K562 (cell line): Measurements from ENCODE around the gene PPARD. TPM values are rescaled to one million over a fixed set of nuclear protein-coding genes. Genes with fewer than 3 reads are reported as not detected.

Experiments used
- BDP1 ChIP-seq: IDR thresholded peaks from 3 replicates; pipeline ENCODE4 v1.6.1; 2011; ENCODE audit not compliant: insufficient read length, insufficient read depth
- CHD7 ChIP-seq: fragments of 200-600 bp; sonication (generic); IDR thresholded peaks from one replicate; pipeline ENCODE4 v1.6.1; 2012; ENCODE audit warnings: mild to moderate bottlenecking, low read depth, low read length, inconsistent platforms
- CREB3L1 ChIP-seq: fragments of 450-650 bp; IDR thresholded peaks from 2 replicates; pipeline ENCODE4 v1.6.1; 2014; ENCODE audit warnings: low read depth, mild to moderate bottlenecking, moderate library complexity, borderline replicate concordance
- KDM1A ChIP-seq, 2 experiments: fragments of 450-650 bp; IDR thresholded peaks; 2 replicates each; pipeline ENCODE4 v1.6.1; 2016; ENCODE audit warnings: mild to moderate bottlenecking in 2 of 2
- MEIS2 ChIP-seq: fragments of 450-650 bp; IDR thresholded peaks from 2 replicates; pipeline ENCODE4 v1.6.1; 2014; ENCODE audit warnings: mild to moderate bottlenecking; ENCODE audit not compliant: partially characterized antibody
- NFE2 ChIP-seq: IDR thresholded peaks from 2 replicates; pipeline ENCODE4 v1.6.1; 2014; ENCODE audit warnings: antibody characterized with exemption, low read depth
- NUFIP1 ChIP-seq: fragments of 450-650 bp; IDR thresholded peaks from 2 replicates; pipeline ENCODE4 v1.6.1; 2018; ENCODE audit not compliant: partially characterized antibody
- TAF9B ChIP-seq: fragments of 450-650 bp; IDR thresholded peaks from 2 replicates; pipeline ENCODE4 v1.6.1; 2018; ENCODE audit warnings: mild to moderate bottlenecking; ENCODE audit not compliant: partially characterized antibody
- ZC3H8 ChIP-seq: fragments of 450-650 bp; IDR thresholded peaks from 2 replicates; pipeline ENCODE4 v1.6.1; 2017
- ZNF140 ChIP-seq: fragments of 250-450 bp; sonication (Bioruptor Pico); IDR thresholded peaks from 2 replicates; pipeline ENCODE4 v1.8.0; 2021; ENCODE audit warnings: moderate library complexity, mild to moderate bottlenecking, inconsistent platforms
- ZNF174 ChIP-seq: fragments of 250-450 bp; sonication (Bioruptor Pico); IDR thresholded peaks from 2 replicates; pipeline ENCODE4 v1.4.0; 2020; ENCODE audit warnings: mild to moderate bottlenecking
- ZNF324 ChIP-seq: fragments of 250-450 bp; sonication (Bioruptor Pico); IDR thresholded peaks from 2 replicates; pipeline ENCODE4 v1.4.0; 2020; ENCODE audit warnings: mild to moderate bottlenecking
- ZNF512 ChIP-seq: IDR thresholded peaks from 2 replicates; pipeline ENCODE4 v1.6.1; 2016; ENCODE audit warnings: missing genetic modification characterization, missing compliant biosample characterization
- ZNF75A ChIP-seq: fragments of 450-650 bp; formaldehyde crosslinking; IDR thresholded peaks from 2 replicates; pipeline ENCODE4 v1.4.0; 2020; ENCODE audit warnings: mild to moderate bottlenecking
- polyA plus RNA-seq, 8 experiments: library from polyadenylated mRNA; depleted of rRNA in 4 of 8; stranded (reverse) in 5 of 8; unstranded in 3 of 8; fragments of >200 nt; fragmentation: Nextera tagmentation in 2 of 8; fragmentation: Illumina TruSeq in 1 of 8; extraction: Ambion mirVana in 2 of 8; extraction: Trizol in 1 of 8; gene quantifications; 2 replicates each; pipeline versions ENCODE4 v1.2.1 to v1.2.3, GENCODE V29; 2011 to 2014; ENCODE audit warnings: inconsistent platforms in 1 of 8, missing spikeins in 1 of 8
- total RNA-seq, 7 experiments: library from RNA; depleted of rRNA in 6 of 7; stranded (reverse); fragments of >200 nt in 6 of 7; fragmentation: Illumina TruSeq in 2 of 7; extraction: Trizol in 2 of 7; gene quantifications; 2 replicates each; pipeline versions ENCODE4 v1.2.1 to v1.2.3, GENCODE V29; 2011 to 2021; ENCODE audit warnings: low replicate concordance in 1 of 7

Gene PPARD
- total and polyA plus RNA-seq, 9 of the 15 experiments (the other 6 are each of a cell fraction or from before 2014, with no cell fraction given): 0.14 to 13.2 (median 3.8) TPM

DNA sequence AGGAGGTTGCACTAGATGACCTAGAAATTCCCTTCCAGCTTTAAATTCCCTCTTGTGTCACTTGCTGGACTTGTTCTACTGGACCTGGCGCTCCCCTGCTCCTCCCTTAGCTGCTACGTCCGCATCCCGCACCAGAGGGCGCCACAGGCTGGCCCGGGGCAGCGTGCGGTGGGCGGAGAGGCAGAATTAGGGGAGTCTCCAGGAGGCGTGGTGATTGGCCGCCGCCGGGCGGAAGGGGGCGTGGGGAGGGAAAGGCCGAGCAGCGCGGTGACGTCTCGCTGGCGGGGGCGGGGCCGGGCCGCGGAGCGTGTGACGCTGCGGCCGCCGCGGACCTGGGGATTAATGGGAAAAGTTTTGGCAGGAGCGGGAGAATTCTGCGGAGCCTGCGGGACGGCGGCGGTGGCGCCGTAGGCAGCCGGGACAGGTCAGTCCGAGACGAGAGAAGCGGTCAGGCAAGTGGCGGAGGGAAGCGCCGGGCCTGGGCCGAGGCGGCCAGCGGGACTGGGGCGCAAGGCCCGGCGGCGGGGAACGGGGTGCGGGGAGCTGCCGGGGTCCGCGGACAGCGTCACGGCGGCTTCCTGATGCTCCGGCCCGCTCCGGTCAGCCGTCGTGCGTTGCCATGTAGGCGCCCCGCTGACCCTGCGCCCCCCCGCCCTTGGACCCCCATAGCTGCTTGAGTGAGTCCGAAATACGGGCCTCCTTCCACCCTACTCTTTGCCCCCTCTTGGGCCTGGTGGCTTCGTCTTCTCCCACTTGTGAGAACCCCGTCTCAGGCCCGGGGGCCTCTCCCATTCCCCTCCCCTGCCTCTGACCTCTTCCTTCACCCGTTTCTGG is at the start of gene PPARD (continued):
- no peak for TF ChIP-seq CHD7
- TF ChIP-seq ZNF174 (CRISPR knock-in tag): no peak
- TF ChIP-seq KDM1A (IDR thresholded peaks at IDR 0.05): no peak
- TF ChIP-seq NUFIP1: no peak
- no peak for TF ChIP-seq ZNF75A (CRISPR knock-in tag)
- no peak for TF ChIP-seq ZNF140 (CRISPR knock-in tag)
- no peak for TF ChIP-seq TAF9B
- TF ChIP-seq ZNF324 (CRISPR knock-in tag): no peak
- no peak for TF ChIP-seq ZC3H8
- TF ChIP-seq NFE2: peak; percentile 47; the same call in 1 of the 2 replicates
- TF ChIP-seq BDP1: no peak
- no peak for TF ChIP-seq MEIS2
- no peak for TF ChIP-seq ZNF512 (tag)
- 0 out of 2 replicates have a peak, but pooled peaks have one; percentile 9 for TF ChIP-seq CREB3L1
